HepG2 (cell line): ENCODE results near the gene USP1. TPM values are rescaled to one million over a fixed set of nuclear protein-coding genes. Genes with fewer than 3 reads are reported as not detected.

ENCODE experiments used
- ARID5B ChIP-seq: IDR thresholded peaks from 2 replicates; pipeline ENCODE4 v1.4.0; 2020; ENCODE audit warnings: mild to moderate bottlenecking, missing genetic modification reagents
- BHLHE40 ChIP-seq: IDR thresholded peaks from 2 replicates; pipeline ENCODE4 v1.6.1; 2011; ENCODE audit warnings: low read length, improper control_type of control experiment
- CENPBD1 ChIP-seq: sonication (generic); formaldehyde crosslinking; IDR thresholded peaks from 2 replicates; pipeline ENCODE4 v1.8.0; 2022; ENCODE audit warnings: missing genetic modification reagents, low read depth, mild to moderate bottlenecking, borderline replicate concordance
- FIP1L1 ChIP-seq: fragments of 200-400 bp; formaldehyde crosslinking; IDR thresholded peaks from 2 replicates; pipeline ENCODE4 v1.6.1; 2018; ENCODE audit warnings: low read depth, mild to moderate bottlenecking, low read length, moderate library complexity, borderline replicate concordance; ENCODE audit not compliant: insufficient read depth
- KLF6 ChIP-seq: IDR thresholded peaks from 2 replicates; pipeline ENCODE4 v1.8.0; 2016; ENCODE audit warnings: missing biosample characterization, missing genetic modification reagents
- MAX ChIP-seq: IDR thresholded peaks from 2 replicates; pipeline ENCODE4 v1.6.1; 2012; ENCODE audit warnings: inconsistent platforms
- MIXL1 ChIP-seq: IDR thresholded peaks from 2 replicates; pipeline ENCODE4 v1.6.1; 2016
- NFYB ChIP-seq: sonication (generic); formaldehyde crosslinking; IDR thresholded peaks from 2 replicates; pipeline ENCODE4 v1.4.0; 2020; ENCODE audit warnings: missing genetic modification reagents
- RARA ChIP-seq: IDR thresholded peaks from 2 replicates; pipeline ENCODE4 v1.6.1; 2016; ENCODE audit warnings: missing genetic modification reagents, missing compliant biosample characterization
- STAT6 ChIP-seq: sonication (generic); formaldehyde crosslinking; IDR thresholded peaks from 2 replicates; pipeline ENCODE4 v1.4.0; 2020; ENCODE audit warnings: missing genetic modification reagents, mild to moderate bottlenecking, borderline replicate concordance
- TBP ChIP-seq: sonication (generic); formaldehyde crosslinking; IDR thresholded peaks from 2 replicates; pipeline ENCODE4 v1.5.0; 2020; ENCODE audit warnings: missing genetic modification reagents
- ZNF205 ChIP-seq: IDR thresholded peaks from 2 replicates; pipeline ENCODE4 v1.6.1; 2018; ENCODE audit warnings: missing biosample characterization, missing genetic modification reagents
- ZNF232 ChIP-seq: sonication (generic); formaldehyde crosslinking; IDR thresholded peaks from 2 replicates; pipeline ENCODE4 v1.4.0; 2020; ENCODE audit warnings: missing genetic modification reagents, borderline replicate concordance
- ZNF552 ChIP-seq: sonication (generic); formaldehyde crosslinking; IDR thresholded peaks from 2 replicates; pipeline ENCODE4 v1.9.0; 2022; ENCODE audit warnings: missing genetic modification reagents, mild to moderate bottlenecking, borderline replicate concordance
- ZNF639 ChIP-seq: conservative IDR thresholded peaks from 2 replicates; pipeline ENCODE4 v1.6.1; 2018; ENCODE audit warnings: missing genetic modification reagents
- ZNF782 ChIP-seq: sonication (generic); formaldehyde crosslinking; IDR thresholded peaks from 2 replicates; pipeline ENCODE4 v1.4.0; 2020; ENCODE audit warnings: missing genetic modification reagents, mild to moderate bottlenecking, borderline replicate concordance
- ZSCAN30 ChIP-seq: sonication (generic); formaldehyde crosslinking; IDR thresholded peaks from 2 replicates; pipeline ENCODE4 v1.5.0; 2020; ENCODE audit warnings: mild to moderate bottlenecking, missing genetic modification reagents
- polyA plus RNA-seq, 8 experiments: library from polyadenylated mRNA; depleted of rRNA in 3 of 8; stranded (reverse) in 7 of 8; unstranded in 1 of 8; fragments of >200 nt; fragmentation: Illumina TruSeq in 4 of 8; extraction: Trizol in 4 of 8; gene quantifications; 2 replicates each; pipeline versions ENCODE4 v1.2.1 to v1.2.3, GENCODE V29; 2011 to 2016; ENCODE audit warnings: low read depth in 4 of 8, missing spikeins in 1 of 8, mixed read lengths in 1 of 8; ENCODE audit not compliant: insufficient read depth in 1 of 8
- total RNA-seq, 5 experiments: library from RNA; depleted of rRNA; stranded (reverse); fragments of >200 nt; fragmentation: Illumina TruSeq; extraction: Trizol; gene quantifications; 2 replicates each; pipeline ENCODE4 v1.2.3, GENCODE V29; 2016; ENCODE audit warnings: low read depth in 1 of 5

Gene USP1
- total and polyA plus RNA-seq, 2 of the 13 experiments (the other 11 are each of a cell fraction or from before 2014, with no cell fraction given): 9.0 to 64.6 TPM

- TF ChIP-seq ZNF205 (CRISPR knock-in tag): peak; percentile 75
- TF ChIP-seq ZSCAN30 (CRISPR knock-in tag): no peak; the same call in 1 of the 2 replicates
- no peak for TF ChIP-seq MIXL1 (CRISPR knock-in tag)
- TF ChIP-seq RARA (CRISPR knock-in tag): no peak
- no peak for TF ChIP-seq KLF6 (CRISPR knock-in tag)
- no peak; the same call in 1 of the 2 replicates for TF ChIP-seq ZNF782 (CRISPR knock-in tag)
- TF ChIP-seq FIP1L1: no peak
- TF ChIP-seq MAX: peak; percentile 92
- TF ChIP-seq BHLHE40: no peak
- 0 out of 2 replicates have a peak, but pooled peaks have one; percentile 50 for TF ChIP-seq ZNF552
- peak; percentile 39; the same call in 1 of the 2 replicates for TF ChIP-seq STAT6 (CRISPR knock-in tag)
- TF ChIP-seq NFYB (CRISPR knock-in tag): peak; percentile 87
- no peak for TF ChIP-seq TBP
- no peak; the same call in 1 of the 2 replicates for TF ChIP-seq ZNF232 (CRISPR knock-in tag)
- no peak for TF ChIP-seq CENPBD1 (CRISPR knock-in tag)
- TF ChIP-seq ARID5B (CRISPR knock-in tag): peak; percentile 8; the same call in 1 of the 2 replicates
- peak; percentile 43; the same call in 1 of the 2 replicates for TF ChIP-seq ZNF639 (CRISPR knock-in tag)
Observed at GRCh38 chr1:62436466-62437272, at the start of gene USP1 (continued).
